Measurements from ENCODE around the gene NRXN3.

The NRXN3 gene

GRCh38 chr14:79668951-79669350, 1498.8 kb downstream of the NRXN3 start:
- no peak for DNase-seq (ENCODE audit: low read depth in 2 of 2)

- no peak for DNase-seq (ENCODE audit: low read depth in 2 of 2)
Measured at GRCh38 chr14:79670811-79671210, 1500.6 kb downstream of the NRXN3 start.

- DNase-seq (ENCODE audit: low read depth in 2 of 2): no peak
Measured at GRCh38 chr14:79680087-79680486, 1509.9 kb downstream of the NRXN3 start.

- no peak for DNase-seq (ENCODE audit: low read depth in 2 of 2)
Measured at GRCh38 chr14:79686196-79686595, 1516.0 kb downstream of the NRXN3 start.

GRCh38 chr14:79690960-79691359, 1520.8 kb downstream of the NRXN3 start:
- DNase-seq (ENCODE audit: low read depth in 2 of 2): no peak

GRCh38 chr14:79693935-79694334, 1523.8 kb downstream of the NRXN3 start:
- DNase-seq (ENCODE audit: low read depth in 2 of 2): no peak

- DNase-seq (ENCODE audit: low read depth in 2 of 2): no peak
Measured at GRCh38 chr14:79695307-79695706, 1525.1 kb downstream of the NRXN3 start.

- DNase-seq (ENCODE audit: low read depth in 2 of 2): no peak
Measured at GRCh38 chr14:79698298-79698711, 1528.1 kb downstream of the NRXN3 start.

GRCh38 chr14:79699206-79699605, 1529.0 kb downstream of the NRXN3 start:
- DNase-seq (ENCODE audit: low read depth in 2 of 2): no peak

- DNase-seq (ENCODE audit: low read depth in 2 of 2): no peak
Measured at GRCh38 chr14:79701371-79701770, 1531.2 kb downstream of the NRXN3 start.

- no peak for DNase-seq (ENCODE audit: low read depth in 2 of 2)
Measured at GRCh38 chr14:79702197-79702596, 1532.0 kb downstream of the NRXN3 start.

GRCh38 chr14:79703209-79703608, 1533.0 kb downstream of the NRXN3 start:
- no peak for DNase-seq (ENCODE audit: low read depth in 2 of 2)

- DNase-seq (ENCODE audit: low read depth in 2 of 2): no peak
Measured at GRCh38 chr14:79704041-79704807, 1534.1 kb downstream of the NRXN3 start.

- DNase-seq (ENCODE audit: low read depth in 2 of 2): no peak
Measured at GRCh38 chr14:79705126-79705894, 1535.1 kb downstream of the NRXN3 start.

- no peak for DNase-seq (ENCODE audit: low read depth in 2 of 2)
Measured at GRCh38 chr14:79706382-79706781, 1536.2 kb downstream of the NRXN3 start.

GRCh38 chr14:79708426-79709388, 1538.5 kb downstream of the NRXN3 start:
- no peak for DNase-seq (ENCODE audit: low read depth in 2 of 2)

GRCh38 chr14:79709573-79709972, 1539.4 kb downstream of the NRXN3 start:
- no peak for DNase-seq (ENCODE audit: low read depth in 2 of 2)

GRCh38 chr14:79712302-79712950, 1542.3 kb downstream of the NRXN3 start:
- DNase-seq (ENCODE audit: low read depth in 2 of 2): no peak

- no peak for DNase-seq (ENCODE audit: low read depth in 2 of 2)
Measured at GRCh38 chr14:79721399-79722084, 1551.4 kb downstream of the NRXN3 start.

- DNase-seq (ENCODE audit: low read depth in 2 of 2): no peak
Measured at GRCh38 chr14:79724934-79725717, 1555.0 kb downstream of the NRXN3 start.
